Peyer's patch (tissue), 4 donors: ENCODE measurements around the gene CD99.
"Not testable (repeated sequence)": the region's sequence is repeated elsewhere in the genome, so short reads cannot be mapped to it uniquely, and the experiment has no call there.

Experiments used
- CTCF ChIP-seq, 6 experiments: fragments of 450-650 bp in 4 of 6; fragments of 200-600 bp in 2 of 6; sonication (generic) in 1 of 6; IDR thresholded peaks; one replicate each; pipeline ENCODE4 v1.5.1; 2017 to 2019; ENCODE audit warnings: antibody characterized with exemption in 6 of 6, mild to moderate bottlenecking in 3 of 6, moderate library complexity in 1 of 6
- POLR2A ChIP-seq, 2 donors: fragments of 450-650 bp; IDR thresholded peaks; one replicate each; pipeline ENCODE4 v1.5.1; 2017; ENCODE audit warnings: antibody characterized with exemption in 2 of 2, mild to moderate bottlenecking in 2 of 2, moderate library complexity in 2 of 2

DNA sequence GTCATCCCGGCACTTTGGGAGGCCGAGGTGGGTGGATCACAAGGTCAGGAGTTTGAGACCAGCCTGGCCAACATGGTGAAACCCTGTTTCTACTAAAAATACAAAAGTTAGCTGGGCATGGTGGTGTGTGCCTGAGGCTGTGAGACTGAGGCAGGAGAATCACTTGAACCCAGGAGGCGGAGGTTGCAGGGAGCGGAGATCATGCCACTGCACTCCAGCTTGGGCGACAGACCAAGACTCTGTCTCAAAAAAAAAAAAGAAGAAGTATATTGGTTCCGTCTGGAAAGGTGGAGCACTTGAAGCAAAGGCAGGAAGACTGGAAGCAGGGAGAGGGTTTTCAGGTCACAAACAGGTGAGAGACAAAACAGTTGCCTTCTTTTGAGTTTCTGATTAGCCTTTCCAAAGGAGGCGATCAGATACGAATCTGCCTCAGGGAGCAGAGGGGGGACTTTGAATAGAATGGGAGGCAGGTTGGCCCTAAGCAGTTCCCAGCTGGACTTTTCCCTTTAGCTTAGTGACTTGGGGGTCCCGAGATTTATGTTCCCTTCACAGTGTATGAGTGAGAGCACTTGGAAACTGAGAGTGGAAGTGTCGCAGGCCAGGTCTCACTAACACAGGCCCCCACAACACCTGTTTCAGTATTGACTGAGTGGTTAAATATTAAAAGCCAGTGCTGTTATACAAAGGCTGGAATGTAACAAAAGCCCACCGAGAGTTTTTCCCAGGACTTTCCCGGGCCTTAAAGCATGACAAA, 89.6 kb downstream of the CD99 start:
- not testable (repeated sequence) for TF ChIP-seq CTCF, POLR2A (IDR thresholded peaks at IDR 0.05)
